Endothelial cell of umbilical vein (primary cell): ENCODE results near the gene ALG8. TPM values are rescaled to one million over a fixed set of nuclear protein-coding genes. Genes with fewer than 3 reads are reported as not detected.

Source experiments
- BruUV-seq: library from RNA; stranded (reverse); fragments of 400-500 nt; replicated peaks from 2 replicates; lab custom pipeline; 2021; lab: Mats Ljungman, UMichigan
- CTCF ChIA-PET: fragments of 300-600, 350-600 bp; sonication (Branson Sonifier 250); formaldehyde crosslinking; loops from one replicate; lab custom pipeline; 2021; ENCODE audit warnings: antibody characterized with exemption, inconsistent platforms; lab: Charles Lee
- POLR2A ChIA-PET: fragments of 300-600, 350-600 bp; sonication (Branson Sonifier 250); formaldehyde crosslinking; loops from one replicate; lab custom pipeline; 2021; ENCODE audit warnings: antibody characterized with exemption, inconsistent platforms; lab: Charles Lee
- DNase-seq: peaks from one replicate; pipeline ENCODE4 v3.0.0-alpha.2; 2011; ENCODE audit warnings: low read depth, low spot score
- FAIRE-seq: peaks from 2 replicates; lab custom pipeline; 2011; peaks lifted over from hg19 to GRCh38; lab: Jason Lieb, UNC
- H2AFZ ChIP-seq: 2 replicates; pipeline ENCODE4 v1.6.0; 2012; ENCODE audit warnings: low read depth, low read length, control low read depth, inconsistent platforms
- H3K27ac ChIP-seq: 2 replicates; pipeline ENCODE4 v1.5.1; 2011; ENCODE audit warnings: low read depth, mild to moderate bottlenecking, control low read depth, low read length, moderate library complexity; ENCODE audit not compliant: insufficient read depth
- H3K27me3 ChIP-seq, 2 experiments: 2 replicates each; pipeline versions ENCODE4 v1.6.0 to v1.6.1; 2011; ENCODE audit warnings: low read length in 2 of 2, mixed read lengths in 1 of 2; ENCODE audit not compliant: control insufficient read depth in 2 of 2, insufficient read depth in 2 of 2
- H3K36me3 ChIP-seq, 2 experiments: 2 replicates in 1 of 2; 3 replicates in 1 of 2; pipeline ENCODE4 v1.5.1; 2011; ENCODE audit warnings: low read length in 2 of 2, mild to moderate bottlenecking in 1 of 2, moderate library complexity in 1 of 2; ENCODE audit not compliant: control insufficient read depth in 2 of 2, insufficient read depth in 2 of 2; ENCODE audit errors: extremely low read depth in 1 of 2
- H3K4me1 ChIP-seq: 3 replicates; pipeline ENCODE4 v1.5.1; 2011; ENCODE audit warnings: mild to moderate bottlenecking, low read length; ENCODE audit not compliant: control insufficient read depth, insufficient read depth; ENCODE audit errors: extremely low read depth
- H3K4me2 ChIP-seq: 2 replicates; pipeline ENCODE4 v1.6.1; 2011; ENCODE audit warnings: low read length, control low read depth, mixed read lengths; ENCODE audit not compliant: insufficient read depth
- H3K4me3 ChIP-seq, 3 experiments: fragments of 200-600 bp in 1 of 3; sonication (generic), shearing (Covaris generic) in 1 of 3; replicated peaks in 1 of 3; 2 replicates each; pipeline ENCODE4 v1.5.1; 2011 to 2016; ENCODE audit warnings: control low read depth in 3 of 3, low read length in 3 of 3, mild to moderate bottlenecking in 2 of 3, inconsistent platforms in 1 of 3, low read depth in 1 of 3, moderate library complexity in 1 of 3; ENCODE audit not compliant: insufficient read depth in 1 of 3
- H3K79me2 ChIP-seq: 2 replicates; pipeline ENCODE4 v1.6.0; 2012; ENCODE audit warnings: low read length, inconsistent platforms; ENCODE audit not compliant: control insufficient read depth, insufficient read depth
- H3K9ac ChIP-seq: replicated peaks from 2 replicates; pipeline ENCODE3; 2011; ENCODE audit warnings: low read length, control low read depth; ENCODE audit not compliant: insufficient read depth; ENCODE audit errors: extremely low read depth
- H3K9me1 ChIP-seq: replicated peaks from 3 replicates; pipeline ENCODE4 v1.6.0; 2011; ENCODE audit warnings: mild to moderate bottlenecking, low read length; ENCODE audit not compliant: control insufficient read depth, insufficient read depth; ENCODE audit errors: extremely low read depth
- H3K9me3 ChIP-seq: replicated peaks from 2 replicates; pipeline ENCODE4 v1.5.1; 2012; ENCODE audit warnings: low read length, inconsistent platforms; ENCODE audit not compliant: control insufficient read depth, insufficient read depth
- H4K20me1 ChIP-seq: replicated peaks from 2 replicates; pipeline ENCODE3; 2011; ENCODE audit warnings: mild to moderate bottlenecking, low read length; ENCODE audit not compliant: control insufficient read depth, insufficient read depth; ENCODE audit errors: extremely low read depth
- EZH2 ChIP-seq: IDR thresholded peaks from 2 replicates; pipeline ENCODE4 v1.6.1; 2012; ENCODE audit warnings: borderline replicate concordance, low read depth, mild to moderate bottlenecking, moderate library complexity, low read length, inconsistent platforms; ENCODE audit not compliant: severe bottlenecking
- JUN ChIP-seq: IDR thresholded peaks from 2 replicates; pipeline ENCODE4 v1.6.1; 2011; ENCODE audit warnings: borderline replicate concordance, low read depth; ENCODE audit not compliant: insufficient read length, insufficient read depth
- MYC ChIP-seq: IDR thresholded peaks from one replicate; pipeline ENCODE4 v1.6.1; 2011; ENCODE audit warnings: mild to moderate bottlenecking, low read depth, low read length
- dilution Hi-C: fragments of 300-500 bp; cut with MboI; formaldehyde crosslinking; loops from one replicate; pipeline ENCODE4 v1.15.0; 2019; ENCODE audit warnings: low sequenced_read_pairs; ENCODE audit not compliant: extremely low pct_ligation_motif_present
- intact Hi-C: fragments of 100-400 bp; cut with micrococcal nuclease; formaldehyde crosslinking; loops from one replicate; pipeline ENCODE4 v1.10.0; 2022
- polyA plus RNA-seq, 4 experiments: library from polyadenylated mRNA; depleted of rRNA in 3 of 4; stranded (reverse) in 3 of 4; unstranded in 1 of 4; fragments of >200 nt; gene quantifications; 2 replicates each; pipeline versions ENCODE4 v1.2.1 to v1.2.3, GENCODE V29; 2011 to 2012; ENCODE audit warnings: missing spikeins in 1 of 4
- total RNA-seq: library from RNA; stranded (reverse); gene quantifications from 2 replicates; pipeline ENCODE4 v1.2.3, GENCODE V29; 2021
- TF ChIP-seq, protein P1 (sequence below): IDR thresholded peaks from 2 replicates; pipeline ENCODE4 v1.6.1; 2011; ENCODE audit not compliant: insufficient read depth, insufficient read length
- TF ChIP-seq, protein P2 (sequence below), 2 donors: IDR thresholded peaks; 1 replicate in 1 of 2; 2 replicates in 1 of 2; pipeline ENCODE4 v1.5.1; 2011; ENCODE audit warnings: low read length in 2 of 2, mild to moderate bottlenecking in 2 of 2, moderate library complexity in 2 of 2, control low read depth in 1 of 2, inconsistent platforms in 1 of 2, low read depth in 1 of 2; ENCODE audit not compliant: insufficient read depth in 1 of 2; ENCODE audit errors: extremely low read depth in 1 of 2

The ALG8 gene
- total and polyA plus RNA-seq, 2 donors (not counting 3 experiments of a cell fraction or from before 2014, with no cell fraction given) = 43.9 to 48.2 TPM

DNA sequence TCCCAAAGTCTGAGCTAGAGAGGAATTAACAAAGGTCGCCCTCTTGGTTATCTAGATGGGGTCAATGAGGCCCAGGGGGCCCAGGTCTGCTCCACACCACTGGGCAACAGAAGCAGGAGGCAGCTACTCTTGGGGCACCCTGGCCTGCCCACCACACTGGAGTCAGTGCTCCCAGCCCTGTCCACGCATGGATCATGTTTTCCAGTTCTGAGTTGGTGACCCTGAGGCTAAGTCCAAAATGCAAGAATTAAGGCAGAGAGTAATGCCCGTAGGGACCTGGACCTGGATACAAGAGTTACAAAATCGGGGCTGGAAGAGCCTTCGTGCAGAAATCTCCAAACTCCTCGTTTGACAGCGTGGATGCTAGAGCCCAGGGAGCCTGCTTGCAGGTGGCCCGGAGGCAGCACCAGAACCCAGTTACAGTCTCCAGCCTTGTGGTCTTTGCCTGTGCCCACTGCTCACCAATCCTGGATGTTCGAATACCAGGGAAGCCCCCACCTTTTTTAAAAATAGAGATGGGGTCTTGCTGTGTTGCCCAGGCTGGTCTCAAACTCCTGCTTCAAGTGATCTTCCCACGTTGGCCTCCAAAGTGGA lies 81.9 kb downstream of the ALG8 start:
- no TSS peak for BruUV-seq
- CTCF ChIA-PET = interaction anchor here (0.5 to 1.0 kb wide), 2 partner anchors 8 to 131 kb away, joined by 3 to 4 read pairs; partner anchors contain the start of gene KCTD21
- no peaks in the 10 kb centered on the region for H3K27me3 ChIP-seq
- no peak overlapping the region for H3K4me3 ChIP-seq
- TF ChIP-seq, protein P1, sequence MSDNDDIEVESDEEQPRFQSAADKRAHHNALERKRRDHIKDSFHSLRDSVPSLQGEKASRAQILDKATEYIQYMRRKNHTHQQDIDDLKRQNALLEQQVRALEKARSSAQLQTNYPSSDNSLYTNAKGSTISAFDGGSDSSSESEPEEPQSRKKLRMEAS = no peak
- no peak for TF ChIP-seq MYC
- TF ChIP-seq EZH2 = no peak
- no peak for TF ChIP-seq JUN
- TF ChIP-seq, protein P2, sequence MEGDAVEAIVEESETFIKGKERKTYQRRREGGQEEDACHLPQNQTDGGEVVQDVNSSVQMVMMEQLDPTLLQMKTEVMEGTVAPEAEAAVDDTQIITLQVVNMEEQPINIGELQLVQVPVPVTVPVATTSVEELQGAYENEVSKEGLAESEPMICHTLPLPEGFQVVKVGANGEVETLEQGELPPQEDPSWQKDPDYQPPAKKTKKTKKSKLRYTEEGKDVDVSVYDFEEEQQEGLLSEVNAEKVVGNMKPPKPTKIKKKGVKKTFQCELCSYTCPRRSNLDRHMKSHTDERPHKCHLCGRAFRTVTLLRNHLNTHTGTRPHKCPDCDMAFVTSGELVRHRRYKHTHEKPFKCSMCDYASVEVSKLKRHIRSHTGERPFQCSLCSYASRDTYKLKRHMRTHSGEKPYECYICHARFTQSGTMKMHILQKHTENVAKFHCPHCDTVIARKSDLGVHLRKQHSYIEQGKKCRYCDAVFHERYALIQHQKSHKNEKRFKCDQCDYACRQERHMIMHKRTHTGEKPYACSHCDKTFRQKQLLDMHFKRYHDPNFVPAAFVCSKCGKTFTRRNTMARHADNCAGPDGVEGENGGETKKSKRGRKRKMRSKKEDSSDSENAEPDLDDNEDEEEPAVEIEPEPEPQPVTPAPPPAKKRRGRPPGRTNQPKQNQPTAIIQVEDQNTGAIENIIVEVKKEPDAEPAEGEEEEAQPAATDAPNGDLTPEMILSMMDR (IDR thresholded peaks at IDR 0.05; ENCODE audit: extremely low read depth in 1 of 2, insufficient read depth in 1 of 2, low read depth in 1 of 2, low read length in 2 of 2) = no peak
- FAIRE-seq = no peak
- no peak overlapping the region for H3K4me2 ChIP-seq
- DNase-seq = no peak
- no peak overlapping the region for H3K27ac ChIP-seq
- no peaks in the 10 kb centered on the region for H3K9me3 ChIP-seq
- no peak overlapping the region for H2AFZ ChIP-seq
- POLR2A ChIA-PET = no interaction called here
- intact Hi-C loops = no loop called here
- H3K9me1 ChIP-seq = no peaks in the 10 kb centered on the region
- dilution Hi-C loops = no loop called here
- H4K20me1 ChIP-seq = no peaks in the 10 kb centered on the region
- H3K36me3 ChIP-seq = no peaks in the 10 kb centered on the region
- no peak overlapping the region for H3K9ac ChIP-seq
- H3K4me1 ChIP-seq = no peaks in the 10 kb centered on the region
- H3K79me2 ChIP-seq = no peaks in the 10 kb centered on the region
